Measurements from ENCODE around the gene ANXA5. TPM values are rescaled to one million over a fixed set of nuclear protein-coding genes. Genes with fewer than 3 reads are reported as not detected.

Gene ANXA5
- polyA plus RNA-seq, 1 of the 3 experiments (the other 2 are of a cell fraction) = 379 TPM

DNA sequence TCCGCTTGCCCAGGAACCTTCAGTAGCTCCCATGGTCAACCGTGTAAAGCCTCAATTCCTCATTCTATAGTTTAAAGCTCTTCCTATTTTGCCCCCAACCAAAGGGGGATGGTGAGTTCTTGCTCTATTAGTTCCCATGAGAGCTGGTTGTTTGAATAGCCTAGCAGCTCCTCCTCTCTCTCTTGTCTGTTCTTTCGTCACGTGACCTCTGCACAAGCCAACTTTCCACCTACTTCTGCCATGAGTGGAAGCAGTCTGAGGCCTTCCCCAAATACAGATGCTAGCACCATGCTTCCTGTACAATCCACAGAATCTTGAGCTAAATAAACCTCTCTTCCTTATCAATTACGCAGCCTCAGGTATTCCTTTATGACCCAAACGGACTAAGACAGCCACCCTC, 42.8 kb downstream of the ANXA5 start (continued):
- no peak for TF ChIP-seq SIN3A (IDR thresholded peaks at IDR 0.05; ENCODE audit: borderline replicate concordance, low read depth, low read length)

- H3K36me3 ChIP-seq (replicated peaks in 1 of 2; ENCODE audit: control insufficient read depth in 1 of 2, insufficient read depth in 2 of 2, low read length in 1 of 2) = no peaks in the 10 kb centered on the region
- 19% methylated on average over 1 of the region's 1 CpG for WGBS (ENCODE audit: low lambda C conversion rate)
Observed at GRCh38 chr4:121653214-121653613, 43.6 kb downstream of the ANXA5 start.

More at GRCh38 chr4:121653214-121653613, 43.6 kb downstream of the ANXA5 start:
- no peaks in the 10 kb centered on the region for H3K9me3 ChIP-seq
- ChIA-PET POLR2A (no interaction called here), CTCF (interaction anchor here (1.0 to 4.0 kb wide), 3 partner anchors 84 to 282 kb away, joined by 3 to 16 read pairs (median 10); no protein-coding TSS in a partner anchor)
- H3K4me3 ChIP-seq (ENCODE audit: low read depth in 2 of 2, low read length in 1 of 2) = no peak overlapping the region
- H3F3A ChIP-seq (replicated peaks; ENCODE audit: insufficient read depth) = peaks cover 18% of the 10 kb centered on the region
- no peaks in the 10 kb centered on the region; a peak in 1 of 4 replicates for H3K4me1 ChIP-seq (ENCODE audit: control insufficient read depth in 1 of 2, insufficient read depth in 2 of 2, low read depth in 1 of 2, low read length in 1 of 2)
- TF ChIP-seq CHD2 (IDR thresholded peaks at IDR 0.05; ENCODE audit: low read length, partially characterized antibody) (no peak), POLR2AphosphoS5 (IDR thresholded peaks at IDR 0.05; ENCODE audit: low read depth, low read length) (no peak), RCOR1 (IDR thresholded peaks at IDR 0.05; ENCODE audit: low read length) (no peak), SMC3 (IDR thresholded peaks at IDR 0.05; ENCODE audit: low read depth, low read length) (no peak), MXI1 (IDR thresholded peaks at IDR 0.05; ENCODE audit: low read depth, low read length) (no peak), NRF1 (IDR thresholded peaks at IDR 0.05; ENCODE audit: low read depth, low read length) (no peak)
- TF ChIP-seq, protein P1, sequence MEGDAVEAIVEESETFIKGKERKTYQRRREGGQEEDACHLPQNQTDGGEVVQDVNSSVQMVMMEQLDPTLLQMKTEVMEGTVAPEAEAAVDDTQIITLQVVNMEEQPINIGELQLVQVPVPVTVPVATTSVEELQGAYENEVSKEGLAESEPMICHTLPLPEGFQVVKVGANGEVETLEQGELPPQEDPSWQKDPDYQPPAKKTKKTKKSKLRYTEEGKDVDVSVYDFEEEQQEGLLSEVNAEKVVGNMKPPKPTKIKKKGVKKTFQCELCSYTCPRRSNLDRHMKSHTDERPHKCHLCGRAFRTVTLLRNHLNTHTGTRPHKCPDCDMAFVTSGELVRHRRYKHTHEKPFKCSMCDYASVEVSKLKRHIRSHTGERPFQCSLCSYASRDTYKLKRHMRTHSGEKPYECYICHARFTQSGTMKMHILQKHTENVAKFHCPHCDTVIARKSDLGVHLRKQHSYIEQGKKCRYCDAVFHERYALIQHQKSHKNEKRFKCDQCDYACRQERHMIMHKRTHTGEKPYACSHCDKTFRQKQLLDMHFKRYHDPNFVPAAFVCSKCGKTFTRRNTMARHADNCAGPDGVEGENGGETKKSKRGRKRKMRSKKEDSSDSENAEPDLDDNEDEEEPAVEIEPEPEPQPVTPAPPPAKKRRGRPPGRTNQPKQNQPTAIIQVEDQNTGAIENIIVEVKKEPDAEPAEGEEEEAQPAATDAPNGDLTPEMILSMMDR (IDR thresholded peaks at IDR 0.05) = no peak
- TF ChIP-seq, protein P2, sequence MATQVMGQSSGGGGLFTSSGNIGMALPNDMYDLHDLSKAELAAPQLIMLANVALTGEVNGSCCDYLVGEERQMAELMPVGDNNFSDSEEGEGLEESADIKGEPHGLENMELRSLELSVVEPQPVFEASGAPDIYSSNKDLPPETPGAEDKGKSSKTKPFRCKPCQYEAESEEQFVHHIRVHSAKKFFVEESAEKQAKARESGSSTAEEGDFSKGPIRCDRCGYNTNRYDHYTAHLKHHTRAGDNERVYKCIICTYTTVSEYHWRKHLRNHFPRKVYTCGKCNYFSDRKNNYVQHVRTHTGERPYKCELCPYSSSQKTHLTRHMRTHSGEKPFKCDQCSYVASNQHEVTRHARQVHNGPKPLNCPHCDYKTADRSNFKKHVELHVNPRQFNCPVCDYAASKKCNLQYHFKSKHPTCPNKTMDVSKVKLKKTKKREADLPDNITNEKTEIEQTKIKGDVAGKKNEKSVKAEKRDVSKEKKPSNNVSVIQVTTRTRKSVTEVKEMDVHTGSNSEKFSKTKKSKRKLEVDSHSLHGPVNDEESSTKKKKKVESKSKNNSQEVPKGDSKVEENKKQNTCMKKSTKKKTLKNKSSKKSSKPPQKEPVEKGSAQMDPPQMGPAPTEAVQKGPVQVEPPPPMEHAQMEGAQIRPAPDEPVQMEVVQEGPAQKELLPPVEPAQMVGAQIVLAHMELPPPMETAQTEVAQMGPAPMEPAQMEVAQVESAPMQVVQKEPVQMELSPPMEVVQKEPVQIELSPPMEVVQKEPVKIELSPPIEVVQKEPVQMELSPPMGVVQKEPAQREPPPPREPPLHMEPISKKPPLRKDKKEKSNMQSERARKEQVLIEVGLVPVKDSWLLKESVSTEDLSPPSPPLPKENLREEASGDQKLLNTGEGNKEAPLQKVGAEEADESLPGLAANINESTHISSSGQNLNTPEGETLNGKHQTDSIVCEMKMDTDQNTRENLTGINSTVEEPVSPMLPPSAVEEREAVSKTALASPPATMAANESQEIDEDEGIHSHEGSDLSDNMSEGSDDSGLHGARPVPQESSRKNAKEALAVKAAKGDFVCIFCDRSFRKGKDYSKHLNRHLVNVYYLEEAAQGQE (IDR thresholded peaks at IDR 0.05; ENCODE audit: low read depth, low read length) = no peak
- H3K79me2 ChIP-seq (ENCODE audit: insufficient read depth) = no peaks in the 10 kb centered on the region
- no peaks in the 10 kb centered on the region for H3K27me3 ChIP-seq (ENCODE audit: insufficient read depth)
- no peaks in the 10 kb centered on the region for H4K20me1 ChIP-seq (ENCODE audit: insufficient read depth)
- H3K9me2 ChIP-seq = no peaks in the 10 kb centered on the region
- no peak overlapping the region for H2AFZ ChIP-seq (ENCODE audit: low read depth)
- DNase-seq = no peak
- H3K9ac ChIP-seq = no peak overlapping the region
- H3K27ac ChIP-seq (ENCODE audit: low read depth in 2 of 2, low read length in 1 of 2) = no peak overlapping the region
- no peak overlapping the region for H3K4me2 ChIP-seq
